GM10266 (cell line): ENCODE data around the gene ZNF780B.

Experiments
- DNase-seq: peaks from one replicate; pipeline ENCODE4 v3.0.0; 2012; ENCODE audit errors: extremely low spot score
- CTCF ChIP-seq: IDR thresholded peaks from 2 replicates; pipeline ENCODE4 v1.5.1; 2012; ENCODE audit warnings: mild to moderate bottlenecking, low read depth; ENCODE audit not compliant: control insufficient read depth, insufficient read depth; ENCODE audit errors: missing control alignments

The ZNF780B gene

GRCh38 chr19:39983695-39984300 lies 72.2 kb downstream of the ZNF780B start:
- TF ChIP-seq CTCF = no peak
- DNase-seq = no peak

GRCh38 chr19:39982883-39983282 lies 73.1 kb downstream of the ZNF780B start:
- no peak for DNase-seq
- TF ChIP-seq CTCF = no peak
